Measurements from ENCODE around the gene SAFB. TPM values are rescaled to one million over a fixed set of nuclear protein-coding genes. Genes with fewer than 3 reads are reported as not detected.

SAFB gene
- total RNA-seq, 4 donors from 2014 or later, result 39.7 to 73.6 (median 65.2) TPM

- TF ChIP-seq POLR2A (IDR thresholded peaks at IDR 0.05) (no peak), CTCF (IDR thresholded peaks at IDR 0.05) (no peak), EP300 (IDR thresholded peaks at IDR 0.05) (no peak), POLR2AphosphoS5 (IDR thresholded peaks at IDR 0.05) (no peak)
- WGBS, 2 donors (ENCODE audit: low coverage in 1 of 2), result 83 to 86% methylated on average over 4 of the region's 17 CpGs
- no peak for ATAC-seq
- H3K9me3 ChIP-seq, result no peaks in the 10 kb centered on the region
- H3K27ac ChIP-seq, result no peak overlapping the region
- H3K4me3 ChIP-seq, result no peak overlapping the region
- H3K36me3 ChIP-seq, result peaks cover 0 to 100% of the 10 kb centered on the region in 2 donors
- peaks cover 0 to 3% (median 0%) of the 10 kb centered on the region in 3 donors for H3K4me1 ChIP-seq
- H3K27me3 ChIP-seq, result no peaks in the 10 kb centered on the region
These were observed 31.4 kb upstream of the SAFB start for GRCh38 chr19:5591476-5591875.

- Histone ChIP-seq H3K27ac (no peak overlapping the region), H3K36me3 (peaks cover 3 to 100% of the 10 kb centered on the region in 2 donors), H3K4me1 (no peaks in the 10 kb centered on the region), H3K27me3 (no peaks in the 10 kb centered on the region), H3K4me3 (no peak overlapping the region), H3K9me3 (no peaks in the 10 kb centered on the region)
- 73 to 81% methylated on average over 7 to 19 of the region's 24 CpGs for WGBS, 2 donors (ENCODE audit: low coverage in 1 of 2)
- TF ChIP-seq EP300 (IDR thresholded peaks at IDR 0.05) (no peak), POLR2A (IDR thresholded peaks at IDR 0.05) (no peak), POLR2AphosphoS5 (IDR thresholded peaks at IDR 0.05) (no peak), CTCF (IDR thresholded peaks at IDR 0.05) (no peak)
- ATAC-seq, result no peak
These were observed 30.1 kb upstream of the SAFB start for GRCh38 chr19:5592531-5593342.

GRCh38 chr19:5593343-5594255 lies 29.3 kb upstream of the SAFB start:
- Histone ChIP-seq H3K4me3 (no peak overlapping the region), H3K9me3 (no peaks in the 10 kb centered on the region), H3K36me3 (peaks cover 6 to 100% of the 10 kb centered on the region in 2 donors), H3K27me3 (no peaks in the 10 kb centered on the region), H3K27ac (no peak overlapping the region), H3K4me1 (no peaks in the 10 kb centered on the region)
- no peak for ATAC-seq
- 88% methylated on average over 7 of the region's 67 CpGs; no CpG with 5 or more reads in 1 of the 2 donors for WGBS, 2 donors (ENCODE audit: low coverage in 1 of 2)
- TF ChIP-seq POLR2AphosphoS5 (IDR thresholded peaks at IDR 0.05) (no peak), EP300 (IDR thresholded peaks at IDR 0.05) (no peak), POLR2A (IDR thresholded peaks at IDR 0.05) (no peak), CTCF (IDR thresholded peaks at IDR 0.05) (no peak)

GRCh38 chr19:5594521-5594950 lies 28.3 kb upstream of the SAFB start:
- Histone ChIP-seq H3K27me3 (no peaks in the 10 kb centered on the region), H3K9me3 (no peaks in the 10 kb centered on the region), H3K4me1 (no peaks in the 10 kb centered on the region), H3K4me3 (no peak overlapping the region), H3K27ac (no peak overlapping the region), H3K36me3 (peaks cover 6 to 100% of the 10 kb centered on the region in 2 donors)
- no peak for TF ChIP-seq CTCF (IDR thresholded peaks at IDR 0.05)
- TF ChIP-seq EP300 (IDR thresholded peaks at IDR 0.05), result no peak
- no peak for TF ChIP-seq POLR2AphosphoS5 (IDR thresholded peaks at IDR 0.05)
- TF ChIP-seq POLR2A (IDR thresholded peaks at IDR 0.05), result no peak
- WGBS, 2 donors (ENCODE audit: low coverage in 1 of 2), result 86 to 100% methylated on average over 2 to 5 of the region's 7 CpGs
- no peak for ATAC-seq

Measured in gastroesophageal sphincter (tissue), 4 donors.